Putamen (tissue), 1 donor: ENCODE results near the gene PDCD7.
"Not testable (repeated sequence)": the region's sequence is repeated elsewhere in the genome, so short reads cannot be mapped to it uniquely, and the experiment has no call there.

Experiments used
- DNase-seq: peaks from one replicate; pipeline ENCODE4 v3.0.0-alpha.2; 2016; ENCODE audit warnings: low spot score

The PDCD7 gene

GRCh38 chr15:65115542-65115941, 18.1 kb downstream of the PDCD7 start:
- no peak for DNase-seq

GRCh38 chr15:65115086-65115485, 18.5 kb downstream of the PDCD7 start, which contains the start of gene UBAP1L:
UBAP1L (minus strand) TSS chr15:65115200; CDS start chr15:65106215, 8,985 bp downstream.
- DNase-seq: no peak

- DNase-seq: no peak
These were observed 22.8 kb downstream of the PDCD7 start for GRCh38 chr15:65110676-65111292.

GRCh38 chr15:65106011-65106590, 27.5 kb downstream of the PDCD7 start:
- DNase-seq: no peak

GRCh38 chr15:65105038-65105437, 28.6 kb downstream of the PDCD7 start:
- DNase-seq: no peak

- DNase-seq: no peak
These were observed 30.7 kb downstream of the PDCD7 start for GRCh38 chr15:65102912-65103311.

- DNase-seq: no peak
These were observed 31.5 kb downstream of the PDCD7 start for GRCh38 chr15:65101891-65102708.

GRCh38 chr15:65101411-65101890, 32.2 kb downstream of the PDCD7 start:
- peak; percentile 50 for DNase-seq

GRCh38 chr15:65100442-65100841, 33.2 kb downstream of the PDCD7 start:
- DNase-seq: no peak

- not testable (repeated sequence) for DNase-seq
These were observed 33.8 kb downstream of the PDCD7 start for GRCh38 chr15:65099801-65100200.

- DNase-seq: no peak
These were observed 34.3 kb downstream of the PDCD7 start for GRCh38 chr15:65099336-65099735.

GRCh38 chr15:65097651-65098263, 35.9 kb downstream of the PDCD7 start:
- DNase-seq: no peak

- no peak for DNase-seq
These were observed 36.9 kb downstream of the PDCD7 start for GRCh38 chr15:65096481-65097385.

GRCh38 chr15:65095747-65096104, 37.9 kb downstream of the PDCD7 start:
- DNase-seq: no peak

- no peak for DNase-seq
These were observed 38.4 kb downstream of the PDCD7 start for GRCh38 chr15:65095011-65095746.

- no peak for DNase-seq
These were observed 39.2 kb downstream of the PDCD7 start for GRCh38 chr15:65094294-65094995.

- DNase-seq: not testable (repeated sequence)
These were observed 39.8 kb downstream of the PDCD7 start for GRCh38 chr15:65093793-65094170.

GRCh38 chr15:65092911-65093792, 40.5 kb downstream of the PDCD7 start:
- DNase-seq: no peak
